Tibial nerve (tissue), 4 donors: ENCODE results near the gene RRAS. TPM values are rescaled to one million over a fixed set of nuclear protein-coding genes. Genes with fewer than 3 reads are reported as not detected.

ENCODE experiments used
- DNase-seq, 2 donors: peaks; one replicate each; pipeline ENCODE4 v3.0.0-alpha.2; 2019; ENCODE audit warnings: low spot score in 2 of 2
- H3K27ac ChIP-seq, 4 donors: fragments of 200-600 bp; sonication (generic) in 3 of 4; one replicate each; pipeline ENCODE4 v1.5.1; 2017 to 2019; ENCODE audit warnings: mild to moderate bottlenecking in 1 of 4
- H3K27me3 ChIP-seq, 2 donors: fragments of 200-600 bp; sonication (generic) in 1 of 2; one replicate each; pipeline versions ENCODE4 v1.5.1 to v1.6.0; 2017 to 2019
- H3K36me3 ChIP-seq, 3 donors: fragments of 200-600 bp; sonication (generic); one replicate each; pipeline ENCODE4 v1.5.1; 2018 to 2019
- H3K4me1 ChIP-seq, 4 donors: fragments of 200-600 bp; sonication (generic) in 3 of 4; one replicate each; pipeline ENCODE4 v1.5.1; 2017 to 2019
- H3K4me3 ChIP-seq, 4 donors: fragments of 200-600 bp; sonication (generic) in 3 of 4; one replicate each; pipeline ENCODE4 v1.5.1; 2017 to 2019; ENCODE audit warnings: mild to moderate bottlenecking in 1 of 4, moderate library complexity in 1 of 4
- H3K9me3 ChIP-seq, 4 donors: fragments of 200-600 bp; sonication (generic) in 3 of 4; one replicate each; pipeline ENCODE4 v1.5.1; 2017 to 2019
- CTCF ChIP-seq, 5 experiments: fragments of 200-600 bp in 3 of 5; fragments of 450-650 bp in 2 of 5; sonication (generic) in 3 of 5; IDR thresholded peaks; one replicate each; pipeline ENCODE4 v1.5.1; 2016 to 2019; ENCODE audit warnings: antibody characterized with exemption in 5 of 5, mild to moderate bottlenecking in 3 of 5, moderate library complexity in 2 of 5
- EP300 ChIP-seq, 2 donors: sonication (generic); formaldehyde crosslinking; IDR thresholded peaks; one replicate each; pipeline ENCODE4 v1.6.1; 2017; ENCODE audit warnings: antibody characterized with exemption in 2 of 2, mild to moderate bottlenecking in 1 of 2
- POLR2A ChIP-seq, 2 donors: fragments of 450-650 bp; IDR thresholded peaks; one replicate each; pipeline ENCODE4 v1.6.1; 2017; ENCODE audit warnings: antibody characterized with exemption in 2 of 2, mild to moderate bottlenecking in 2 of 2, moderate library complexity in 2 of 2
- WGBS, 2 donors: methylation state at CpG; one replicate each; pipeline ENCODE4 v1.1.5; 2018; 5-methylcytosine and 5-hydroxymethylcytosine counted together
- total RNA-seq, 4 donors: library from RNA; depleted of rRNA; stranded (reverse); fragments of >200 nt; gene quantifications; one replicate each; pipeline ENCODE4 v1.1.0, GENCODE V29; 2016

RRAS gene
- total RNA-seq, 4 donors from 2014 or later: 81.6 to 190 (median 162) TPM

GRCh38 chr19:49669516-49669915, 29.6 kb upstream of the RRAS start:
- Histone ChIP-seq H3K9me3 (no peaks in the 10 kb centered on the region), H3K4me1 (peaks cover 0 to 29% (median 8%) of the 10 kb centered on the region in 4 donors), H3K4me3 (no peak overlapping the region), H3K27ac (no peak overlapping the region), H3K36me3 (peaks cover 0 to 33% (median 0%) of the 10 kb centered on the region in 3 donors), H3K27me3 (no peaks in the 10 kb centered on the region)
- TF ChIP-seq CTCF (IDR thresholded peaks at IDR 0.05) (no peak), POLR2A (IDR thresholded peaks at IDR 0.05) (no peak), EP300 (IDR thresholded peaks at IDR 0.05) (no peak)
- WGBS, 2 donors: 83 to 85% methylated on average over 3 of the region's 3 CpGs
- no peak for DNase-seq

- Histone ChIP-seq H3K4me3 (no peak overlapping the region), H3K27me3 (no peaks in the 10 kb centered on the region), H3K9me3 (no peaks in the 10 kb centered on the region), H3K36me3 (peaks cover 0 to 39% (median 4%) of the 10 kb centered on the region in 3 donors), H3K4me1 (peaks cover 0 to 42% (median 17%) of the 10 kb centered on the region in 4 donors), H3K27ac (no peak overlapping the region)
- TF ChIP-seq POLR2A (IDR thresholded peaks at IDR 0.05) (no peak), CTCF (IDR thresholded peaks at IDR 0.05) (no peak), EP300 (IDR thresholded peaks at IDR 0.05) (no peak)
- 73 to 85% methylated on average over 2 of the region's 2 CpGs for WGBS, 2 donors
- no peak for DNase-seq
Measured at GRCh38 chr19:49667473-49667872, 27.5 kb upstream of the RRAS start.

- no peak for TF ChIP-seq EP300 (IDR thresholded peaks at IDR 0.05)
- TF ChIP-seq CTCF (IDR thresholded peaks at IDR 0.05): no peak
- TF ChIP-seq POLR2A (IDR thresholded peaks at IDR 0.05): no peak
- peak overlapping the region; percentile 71 to 93 (median 88) for H3K27ac ChIP-seq
- no peaks in the 10 kb centered on the region for H3K27me3 ChIP-seq
- peaks cover 0 to 33% (median 17%) of the 10 kb centered on the region in 4 donors for H3K4me1 ChIP-seq
- 0% methylated on average over 9 of the region's 9 CpGs for WGBS, 2 donors
- DNase-seq: no peak
- H3K9me3 ChIP-seq: no peaks in the 10 kb centered on the region
- peaks cover 0 to 47% (median 11%) of the 10 kb centered on the region in 3 donors for H3K36me3 ChIP-seq
- peak overlapping the region; percentile 66 to 91 (median 81) for H3K4me3 ChIP-seq
Measured at GRCh38 chr19:49666120-49666444, 26.1 kb upstream of the RRAS start.

- TF ChIP-seq CTCF (IDR thresholded peaks at IDR 0.05) (peak in 1 of 5 experiments; percentile 13), EP300 (IDR thresholded peaks at IDR 0.05) (peak; percentile 94), POLR2A (IDR thresholded peaks at IDR 0.05) (peak; percentile 64 to 83)
- Histone ChIP-seq H3K36me3 (peaks cover 0 to 47% (median 11%) of the 10 kb centered on the region in 3 donors), H3K27me3 (no peaks in the 10 kb centered on the region), H3K4me3 (peak within 1 kb of the TSS; percentile 66 to 91 (median 81)), H3K4me1 (peaks cover 0 to 33% (median 17%) of the 10 kb centered on the region in 4 donors), H3K27ac (peak within 1 kb of the TSS; percentile 71 to 93 (median 88)), H3K9me3 (no peaks in the 10 kb centered on the region)
- peak; percentile 97 to 98 for DNase-seq
- WGBS, 2 donors: 0 to 1% methylated on average over 50 of the region's 50 CpGs
Measured at GRCh38 chr19:49665351-49666119, 25.6 kb upstream of the RRAS start, which contains the start of the genes BCL2L12 and IRF3. Gene BCL2L12 (plus strand): TSS chr19:49665933. CDS start chr19:49666693, 760 bp downstream. Gene IRF3 (minus strand): TSS chr19:49665857. CDS start chr19:49664838, 1,019 bp downstream.

- peaks cover 0 to 33% (median 17%) of the 10 kb centered on the region in 4 donors for H3K4me1 ChIP-seq
- H3K27me3 ChIP-seq: no peaks in the 10 kb centered on the region
- TF ChIP-seq POLR2A (IDR thresholded peaks at IDR 0.05) (no peak), EP300 (IDR thresholded peaks at IDR 0.05) (no peak), CTCF (IDR thresholded peaks at IDR 0.05) (no peak)
- peak overlapping the region; percentile 66 to 91 (median 81) for H3K4me3 ChIP-seq
- peak overlapping the region; percentile 71 to 93 (median 88) for H3K27ac ChIP-seq
- H3K9me3 ChIP-seq: no peaks in the 10 kb centered on the region
- 0 to 1% methylated on average over 7 of the region's 7 CpGs for WGBS, 2 donors
- DNase-seq: no peak
- peaks cover 0 to 47% (median 11%) of the 10 kb centered on the region in 3 donors for H3K36me3 ChIP-seq
Measured at GRCh38 chr19:49665036-49665350, 25.1 kb upstream of the RRAS start.
